Parathyroid adenoma (tissue), 2 donors: Measurements from ENCODE around the gene BRD1.

Experiments
- H2AFZ ChIP-seq: fragments of 300-600 bp; sonication (generic); one replicate; pipeline ENCODE4 v1.7.0; 2017; ENCODE audit warnings: antibody characterized with exemption, mild to moderate bottlenecking
- H3K27ac ChIP-seq: fragments of 300-600 bp; sonication (generic); one replicate; pipeline ENCODE4 v1.7.0; 2017
- H3K27me3 ChIP-seq: fragments of 300-600 bp; sonication (generic); one replicate; pipeline ENCODE4 v1.7.0; 2017; ENCODE audit warnings: low read length; ENCODE audit not compliant: control insufficient read depth, insufficient read depth
- H3K36me3 ChIP-seq: fragments of 300-600 bp; sonication (generic); one replicate; pipeline ENCODE4 v1.7.0; 2017; ENCODE audit warnings: low read length; ENCODE audit not compliant: control insufficient read depth, insufficient read depth
- H3K4me1 ChIP-seq: fragments of 300-600 bp; sonication (generic); one replicate; pipeline ENCODE4 v1.7.0; 2017; ENCODE audit warnings: control low read depth
- H3K4me2 ChIP-seq: fragments of 300-600 bp; sonication (generic); one replicate; pipeline ENCODE4 v1.7.0; 2017; ENCODE audit warnings: low read length
- H3K4me3 ChIP-seq: fragments of 300-600 bp; sonication (generic); one replicate; pipeline ENCODE4 v1.7.0; 2017; ENCODE audit warnings: low read depth, low read length
- H3K79me2 ChIP-seq: fragments of 300-600 bp; sonication (generic); one replicate; pipeline ENCODE4 v1.7.0; 2017; ENCODE audit warnings: control low read depth
- H3K9ac ChIP-seq: fragments of 300-600 bp; sonication (generic); one replicate; pipeline ENCODE4 v1.7.0; 2017; ENCODE audit warnings: mild to moderate bottlenecking
- H3K9me3 ChIP-seq: fragments of 300-600 bp; sonication (generic); one replicate; pipeline ENCODE4 v1.7.0; 2017; ENCODE audit warnings: low read length; ENCODE audit not compliant: control insufficient read depth
- CTCF ChIP-seq: fragments of 300-600 bp; sonication (generic); IDR thresholded peaks from one replicate; pipeline ENCODE4 v1.7.0; 2017; ENCODE audit warnings: antibody characterized with exemption, mild to moderate bottlenecking
- donor health status: primary hyperparathyroidism.

Gene BRD1

DNA sequence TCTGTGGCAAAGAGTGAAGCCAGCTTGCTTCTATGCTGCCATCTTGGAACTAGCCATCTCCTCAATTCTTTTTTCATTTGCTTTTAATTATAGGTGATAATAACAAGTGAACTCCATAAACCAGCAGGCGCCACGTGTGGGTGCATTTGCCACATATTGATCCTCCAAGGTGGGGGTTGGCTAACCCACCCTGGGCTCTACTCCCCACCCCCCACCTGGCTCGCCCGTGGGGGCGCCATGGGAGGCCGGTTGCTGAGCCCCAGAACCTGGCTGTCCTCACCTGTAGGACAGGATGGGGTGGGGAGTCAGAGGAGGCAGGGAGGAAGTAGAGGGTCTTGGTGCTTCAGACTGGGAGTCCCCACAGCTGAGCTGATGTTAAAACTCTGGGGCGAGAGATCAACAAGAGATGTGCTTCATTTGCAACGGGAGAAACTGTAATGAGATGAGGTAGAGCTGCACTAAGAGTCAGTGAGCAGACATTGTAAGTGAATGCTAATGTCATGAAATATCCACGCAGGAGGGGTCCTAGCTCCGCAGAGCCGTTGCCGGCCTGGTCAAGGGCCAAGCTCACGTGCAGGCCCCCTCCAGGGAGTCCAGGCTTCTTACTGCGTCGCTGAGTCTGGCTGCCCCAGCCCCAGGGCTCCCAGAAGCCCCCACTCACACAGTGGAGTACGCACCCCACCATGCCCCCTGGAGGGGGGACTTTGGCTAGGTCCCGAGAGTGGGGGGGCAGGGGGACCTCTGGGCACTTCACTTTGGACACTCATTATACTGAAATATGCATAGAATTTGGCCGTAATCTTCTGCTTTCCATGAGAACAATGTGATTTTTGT, 59.4 kb downstream of the BRD1 start:
- Histone ChIP-seq H3K27me3 (no peaks in the 10 kb centered on the region), H3K4me2 (no peak overlapping the region), H2AFZ (no peak overlapping the region), H3K9me3 (no peaks in the 10 kb centered on the region), H3K79me2 (no peaks in the 10 kb centered on the region), H3K36me3 (no peaks in the 10 kb centered on the region), H3K4me1 (no peaks in the 10 kb centered on the region), H3K9ac (no peak overlapping the region), H3K4me3 (no peak overlapping the region), H3K27ac (no peak overlapping the region)
- TF ChIP-seq CTCF = no peak

DNA sequence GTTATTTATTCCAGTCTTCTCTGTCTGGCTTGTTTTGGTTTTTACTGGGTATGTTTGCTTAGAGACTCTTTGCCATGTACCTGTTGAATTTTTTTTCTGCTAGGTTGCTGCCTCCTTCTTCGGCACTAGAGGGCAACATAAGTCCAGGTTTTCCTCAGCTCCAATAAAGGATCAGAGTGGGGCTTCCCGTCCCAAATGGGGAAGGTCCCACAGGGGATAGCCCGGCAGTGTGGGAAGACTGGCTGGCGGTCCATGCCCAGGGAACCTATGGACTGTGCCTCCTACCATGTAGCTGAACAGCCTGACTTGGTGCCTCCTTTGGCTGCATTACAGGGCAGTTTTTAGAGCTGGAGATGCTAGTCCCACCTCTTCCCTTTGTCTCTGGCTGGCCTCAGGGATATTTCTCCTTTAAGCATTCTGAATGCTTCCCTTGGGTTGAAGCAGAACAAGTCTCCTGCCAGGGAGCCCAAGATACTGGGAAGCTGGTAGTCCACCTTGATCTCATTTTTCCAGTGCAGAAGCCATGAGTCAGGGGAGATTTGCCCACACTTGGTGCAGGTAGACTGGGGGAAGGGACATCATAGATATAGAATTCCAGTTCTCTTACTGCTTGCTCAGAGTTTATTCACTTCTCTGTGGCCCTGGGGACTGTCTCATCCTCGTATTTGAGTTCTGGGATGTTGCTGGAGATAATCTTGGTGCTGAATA, 60.2 kb downstream of the BRD1 start:
- Histone ChIP-seq H3K79me2 (no peaks in the 10 kb centered on the region), H3K4me3 (no peak overlapping the region), H3K9ac (no peak overlapping the region), H3K4me2 (no peak overlapping the region), H3K36me3 (no peaks in the 10 kb centered on the region), H3K27me3 (no peaks in the 10 kb centered on the region), H2AFZ (no peak overlapping the region), H3K9me3 (no peaks in the 10 kb centered on the region), H3K4me1 (no peaks in the 10 kb centered on the region), H3K27ac (no peak overlapping the region)
- peak; percentile 62 for TF ChIP-seq CTCF

GRCh38 chr22:49765951-49766350, 61.7 kb downstream of the BRD1 start:
- Histone ChIP-seq H3K36me3 (no peaks in the 10 kb centered on the region), H3K79me2 (no peaks in the 10 kb centered on the region), H3K9ac (no peak overlapping the region), H3K4me2 (no peak overlapping the region), H3K4me3 (no peak overlapping the region), H3K27ac (no peak overlapping the region), H3K9me3 (no peaks in the 10 kb centered on the region), H3K27me3 (no peaks in the 10 kb centered on the region), H3K4me1 (no peaks in the 10 kb centered on the region), H2AFZ (no peak overlapping the region)
- TF ChIP-seq CTCF = no peak

- H3K27me3 ChIP-seq = no peaks in the 10 kb centered on the region
- H3K9me3 ChIP-seq = no peaks in the 10 kb centered on the region
- H3K36me3 ChIP-seq = no peaks in the 10 kb centered on the region
- H2AFZ ChIP-seq = no peak overlapping the region
- no peak overlapping the region for H3K27ac ChIP-seq
- no peak overlapping the region for H3K4me2 ChIP-seq
- no peak overlapping the region for H3K9ac ChIP-seq
- H3K4me1 ChIP-seq = no peaks in the 10 kb centered on the region
- no peak for TF ChIP-seq CTCF
- H3K79me2 ChIP-seq = no peaks in the 10 kb centered on the region
- H3K4me3 ChIP-seq = no peak overlapping the region
Observed at GRCh38 chr22:49765091-49765771, 62.4 kb downstream of the BRD1 start.
